GM12878 (cell line): Measurements from ENCODE around the gene INTS6.

Experiments used
- CTCF ChIP-seq, 3 experiments: IDR thresholded peaks in 2 of 3; conservative IDR thresholded peaks in 1 of 3; 2 replicates each; pipeline ENCODE4 v1.5.1; 2011; ENCODE audit warnings: low read depth in 3 of 3, low read length in 3 of 3, mild to moderate bottlenecking in 3 of 3, control low read depth in 2 of 3, moderate library complexity in 2 of 3, inconsistent platforms in 1 of 3, mixed read lengths in 1 of 3; ENCODE audit not compliant: control insufficient read depth in 2 of 3, insufficient read depth in 1 of 3; ENCODE audit errors: extremely low read depth in 1 of 3
- ELK1 ChIP-seq: IDR thresholded peaks from 2 replicates; pipeline ENCODE4 v1.6.1; 2012; ENCODE audit warnings: low read depth, low read length, improper control_type of control experiment
- EZH2 ChIP-seq: IDR thresholded peaks from 2 replicates; pipeline ENCODE4 v1.6.1; 2012; ENCODE audit warnings: low read depth, mild to moderate bottlenecking, control low read depth, inconsistent platforms, low read length, borderline replicate concordance; ENCODE audit not compliant: control insufficient read depth
- USF2 ChIP-seq: IDR thresholded peaks from 2 replicates; pipeline ENCODE4 v1.6.1; 2011; ENCODE audit warnings: low read depth, low read length, improper control_type of control experiment, borderline replicate concordance
- ZBTB4 ChIP-seq: fragments of 450-650 bp; formaldehyde crosslinking; IDR thresholded peaks from 2 replicates; pipeline ENCODE4 v1.4.0; 2022; ENCODE audit warnings: mild to moderate bottlenecking, moderate library complexity

- no peak for TF ChIP-seq CTCF (IDR thresholded peaks at IDR 0.05 in 2 of 3, conservative IDR thresholded peaks at IDR 0.05 in 1 of 3; ENCODE audit: control insufficient read depth in 2 of 3, extremely low read depth in 1 of 3, insufficient read depth in 1 of 3, low read depth in 3 of 3, low read length in 3 of 3)
- TF ChIP-seq ZBTB4 (CRISPR knock-in tag), result no peak
- no peak for TF ChIP-seq EZH2
- TF ChIP-seq ELK1, result no peak
- TF ChIP-seq USF2, result no peak
Observed at GRCh38 chr13:51343475-51343874, 109.4 kb downstream of the INTS6 start.
